ENCODE results near the gene PRR7.

- TF ChIP-seq CTCF (conservative IDR thresholded peaks at IDR 0.05; ENCODE audit: low read depth, low read length): no peak
- no peak for TF ChIP-seq POLR2A (IDR thresholded peaks at IDR 0.05; ENCODE audit: low read depth, low read length)
- TF ChIP-seq RCOR1 (IDR thresholded peaks at IDR 0.05; ENCODE audit: insufficient replicate concordance, low read length): no peak
- no peak for TF ChIP-seq USF2 (IDR thresholded peaks at IDR 0.05; ENCODE audit: low read depth, low read length)
- no peak for TF ChIP-seq NFE2L2 (IDR thresholded peaks at IDR 0.05; ENCODE audit: low read depth, low read length)
- TF ChIP-seq MXI1 (IDR thresholded peaks at IDR 0.05; ENCODE audit: borderline replicate concordance, low read depth, low read length): no peak
- no peak for TF ChIP-seq SMC3 (IDR thresholded peaks at IDR 0.05; ENCODE audit: low read depth, low read length)
- no peak for TF ChIP-seq CEBPB (IDR thresholded peaks at IDR 0.05; ENCODE audit: low read depth, low read length)
- no peak for TF ChIP-seq FOS (IDR thresholded peaks at IDR 0.05; ENCODE audit: low read depth, low read length)
- no peak for TF ChIP-seq RFX5 (IDR thresholded peaks at IDR 0.05; ENCODE audit: low read depth, low read length)
Measured at GRCh38 chr5:177468329-177468684, 21.7 kb downstream of the PRR7 start.

Measured in IMR-90 (cell line).